GM18517 (cell line): ENCODE measurements around the gene PRSS27.
A peak's percentile ranks its signal among the peaks of the same experiment; 100 is the strongest.
"Not testable (repeated sequence)": the region's sequence is repeated elsewhere in the genome, so short reads cannot be mapped to it uniquely, and the experiment has no call there.

Experiments
- ATAC-seq: cut with Tn5 transposase; IDR thresholded peaks from one replicate; pipeline ENCODE4 v1.9.1; 2021; ENCODE audit warnings: mild to moderate bottlenecking, moderate library complexity; ENCODE audit not compliant: unreplicated experiment

The PRSS27 gene

DNA sequence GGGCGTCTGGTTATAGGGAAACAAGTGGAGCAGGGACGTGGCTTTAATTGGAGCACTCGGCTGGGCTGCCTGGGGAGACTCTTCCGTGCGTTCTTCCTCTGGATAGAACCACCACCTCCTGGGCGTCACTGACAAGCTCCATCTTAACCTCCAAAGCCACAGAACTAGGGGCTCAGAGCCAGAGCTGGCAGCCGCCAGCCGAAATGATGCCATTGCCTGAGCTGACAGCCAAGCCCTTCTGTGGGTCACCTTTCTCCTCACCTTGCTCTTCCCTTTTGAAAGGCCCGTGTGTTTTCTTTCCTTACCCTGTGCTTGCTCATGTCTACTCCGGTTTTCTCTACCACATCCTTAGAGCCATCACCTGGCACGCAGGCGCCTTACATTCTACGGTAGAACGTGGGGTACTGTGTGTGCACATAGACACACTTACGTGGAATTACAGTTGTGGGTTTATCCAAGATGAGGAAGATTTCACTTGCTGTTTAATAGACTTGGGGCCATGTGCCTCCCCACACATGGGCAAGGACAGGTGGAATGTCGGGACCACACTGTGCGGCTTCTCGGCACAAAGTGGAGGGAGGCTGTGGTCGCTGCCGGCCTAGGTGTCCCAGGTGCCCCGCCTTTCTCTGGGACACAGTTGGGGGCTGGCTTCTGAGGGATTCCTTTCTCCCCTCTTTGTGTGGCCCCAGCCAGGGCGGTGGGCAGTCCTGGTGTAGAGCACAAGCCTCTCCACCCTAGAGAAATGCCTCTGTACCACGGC lies 41.6 kb downstream of the PRSS27 start:
- not testable (repeated sequence) for ATAC-seq

DNA sequence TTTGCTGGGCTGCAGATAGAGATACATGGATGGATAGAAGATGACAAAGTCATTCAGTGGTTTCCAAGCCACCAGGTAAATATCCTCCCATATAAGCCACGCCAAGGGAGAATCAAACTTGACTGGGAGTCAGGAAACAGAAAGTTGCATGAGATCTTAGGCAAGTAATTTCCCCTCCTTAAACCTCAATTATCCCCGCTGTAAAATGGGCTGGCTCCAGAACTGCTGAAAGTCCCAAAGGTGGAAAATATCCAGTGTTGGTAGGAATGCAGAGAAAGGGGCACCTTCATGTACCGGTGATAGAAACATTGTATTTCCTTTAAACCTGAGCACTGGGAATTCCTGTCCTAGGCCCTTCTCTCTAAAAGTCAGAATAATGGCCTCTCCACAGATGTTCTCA lies 43.1 kb downstream of the PRSS27 start:
- not testable (repeated sequence) for ATAC-seq

DNA sequence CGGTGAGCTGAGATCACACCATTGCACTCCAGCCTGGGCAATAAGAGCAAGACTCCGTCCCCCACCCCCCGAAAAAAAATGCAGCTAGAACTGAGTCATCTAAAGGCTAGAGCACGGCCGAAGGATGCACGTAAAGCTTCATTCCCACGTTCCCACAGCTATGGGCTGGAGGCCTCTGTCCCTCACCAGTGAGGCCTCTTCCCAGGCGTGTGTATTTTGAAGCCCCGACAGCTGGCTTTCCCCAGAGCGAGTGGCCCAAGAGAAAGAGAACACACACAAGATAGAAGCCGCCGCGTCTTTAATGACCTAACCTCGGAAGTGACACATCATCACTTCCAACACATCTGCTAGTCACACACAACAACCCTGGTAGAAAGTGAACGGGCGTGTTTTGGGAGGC lies 44.3 kb downstream of the PRSS27 start:
- ATAC-seq: no peak

DNA sequence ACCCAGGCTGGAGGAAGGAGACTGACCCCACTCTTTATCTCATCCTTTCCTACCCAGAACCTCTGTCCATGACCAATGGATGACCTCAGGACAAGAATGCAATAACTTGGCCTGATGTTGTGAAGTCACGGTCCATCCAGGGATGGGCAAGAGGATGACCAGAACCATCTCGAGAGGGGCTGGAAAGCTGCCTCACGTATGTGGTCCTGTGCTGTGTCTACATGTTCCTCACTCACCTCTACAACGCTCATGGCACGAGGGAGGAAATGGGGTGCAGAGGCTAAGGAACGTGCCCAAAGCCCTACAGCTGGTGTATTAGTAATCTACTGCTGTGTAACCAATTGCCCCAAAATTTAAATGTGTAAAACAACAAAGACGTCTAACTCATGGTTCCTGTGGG lies 45.0 kb downstream of the PRSS27 start:
- no peak for ATAC-seq

DNA sequence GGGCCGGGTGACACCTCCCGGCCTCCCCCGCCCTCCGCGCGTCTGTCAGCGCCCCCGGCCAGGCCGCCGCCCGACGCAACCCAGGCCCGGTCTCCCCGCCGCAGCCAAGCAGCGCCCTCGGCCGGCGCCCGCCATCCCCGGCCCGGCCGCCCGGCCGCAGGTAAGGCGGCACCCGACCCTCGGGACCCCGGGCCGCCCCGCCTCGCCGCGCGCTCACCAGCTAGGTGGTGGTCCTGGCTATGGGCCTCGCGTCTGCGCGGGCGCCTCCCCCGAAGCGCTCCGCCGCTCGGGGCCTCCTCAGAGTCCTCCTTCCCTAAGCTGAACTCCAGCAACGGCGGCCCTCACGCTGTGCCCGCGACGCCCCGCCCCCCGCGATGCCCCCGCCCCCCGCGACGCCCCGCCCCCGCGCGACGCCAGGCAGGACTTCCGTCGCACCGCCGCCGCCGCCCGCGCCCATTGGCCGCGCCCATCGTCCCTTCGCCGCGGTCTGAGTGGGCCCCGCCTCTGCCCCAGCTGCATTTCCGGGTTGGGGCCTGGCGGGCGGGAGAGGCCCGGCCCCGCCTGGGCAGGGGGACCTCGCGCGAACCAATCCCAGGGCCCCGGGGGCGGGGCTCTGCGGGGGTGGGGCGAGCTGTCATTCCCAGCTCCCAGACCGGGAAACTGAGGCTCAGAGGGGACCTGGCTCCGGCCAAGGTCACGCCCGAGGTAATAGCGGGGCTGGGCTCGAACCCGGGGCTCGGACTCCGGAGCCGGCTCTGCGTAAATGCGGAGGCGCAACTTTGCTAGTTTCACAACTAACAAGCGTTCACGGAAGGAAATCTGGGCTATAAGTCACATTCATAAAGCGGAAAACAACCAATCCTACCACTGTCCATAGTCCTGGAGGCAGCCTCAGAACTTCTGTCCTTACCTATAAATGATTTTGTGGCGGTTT lies 46.7 kb downstream of the PRSS27 start:
- ATAC-seq: peak; percentile 68

DNA sequence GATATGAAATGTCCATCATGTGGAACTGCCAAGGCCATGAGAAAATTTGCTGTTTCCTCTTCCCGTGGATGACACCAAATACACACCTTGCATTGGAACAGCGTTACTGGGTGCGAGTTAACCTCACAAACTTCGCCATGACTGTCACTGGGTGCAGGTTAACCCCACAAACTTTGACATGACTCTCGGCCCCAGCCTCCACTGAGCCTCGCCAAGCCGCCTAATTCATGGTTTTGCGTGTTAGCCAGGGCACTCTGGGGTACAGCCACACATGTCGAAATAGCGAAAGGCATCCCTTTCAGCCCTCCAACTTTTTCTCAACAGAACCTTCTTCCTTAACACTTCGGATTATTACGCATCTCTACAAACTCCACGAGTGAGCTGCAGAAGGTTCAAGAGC lies 48.3 kb downstream of the PRSS27 start:
- no peak for ATAC-seq

DNA sequence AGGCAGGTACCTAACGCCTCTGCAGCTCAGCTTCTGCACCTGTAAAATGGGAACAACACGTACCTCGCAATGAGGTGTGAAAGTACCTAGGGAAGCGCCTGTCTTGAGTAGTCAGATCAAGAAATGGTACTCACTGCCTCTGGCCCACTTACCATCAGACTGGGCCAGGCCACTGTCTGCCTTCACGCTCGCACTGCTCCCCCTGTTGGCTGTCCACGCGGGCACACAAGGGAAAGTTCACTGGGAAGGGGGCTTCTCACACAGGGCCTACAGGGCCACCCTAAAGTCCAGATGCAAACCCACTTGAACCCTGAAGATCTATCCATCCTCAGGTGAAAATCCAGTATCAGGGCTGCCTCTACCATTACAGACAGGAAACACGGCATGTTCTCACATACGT lies 48.8 kb downstream of the PRSS27 start:
- ATAC-seq: not testable (repeated sequence)

DNA sequence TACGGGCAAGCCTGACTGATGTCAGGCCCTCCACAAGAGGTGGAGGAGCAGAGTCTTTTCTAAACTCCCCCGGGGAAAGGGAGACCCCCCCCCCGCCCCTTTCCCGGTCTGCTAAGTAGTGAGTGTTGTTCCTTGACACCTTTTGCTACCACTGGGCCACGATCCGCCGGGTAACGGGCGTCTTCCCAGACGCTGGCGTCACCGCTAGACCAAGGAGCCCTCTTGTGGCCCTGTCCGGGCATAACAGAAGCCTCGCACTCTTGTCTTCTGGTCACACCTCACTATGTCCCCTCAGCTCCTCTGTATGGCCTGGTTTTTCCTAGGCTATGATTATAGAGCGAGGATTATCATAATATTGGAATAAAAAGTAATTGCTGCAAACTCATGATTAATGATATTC lies 50.0 kb downstream of the PRSS27 start:
- not testable (repeated sequence) for ATAC-seq

DNA sequence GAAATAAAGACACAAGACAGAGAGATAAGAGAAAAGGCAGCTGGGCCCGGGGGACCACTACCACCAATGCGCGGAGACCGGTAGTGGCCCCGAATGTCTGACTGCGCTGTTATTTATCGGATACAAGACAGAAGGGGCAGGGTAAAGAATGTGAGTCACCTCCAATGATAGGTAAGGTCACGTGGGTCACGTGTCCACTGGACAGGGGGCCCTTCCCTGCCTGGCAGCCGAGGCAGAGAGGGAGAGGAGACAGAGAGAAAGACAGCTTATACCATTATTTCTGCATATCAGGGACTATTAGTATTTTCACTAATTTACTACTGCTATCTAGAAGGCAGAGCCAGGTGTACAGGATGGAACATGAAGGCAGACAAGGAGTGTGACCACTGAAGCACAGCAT lies 50.4 kb downstream of the PRSS27 start:
- ATAC-seq: not testable (repeated sequence)

DNA sequence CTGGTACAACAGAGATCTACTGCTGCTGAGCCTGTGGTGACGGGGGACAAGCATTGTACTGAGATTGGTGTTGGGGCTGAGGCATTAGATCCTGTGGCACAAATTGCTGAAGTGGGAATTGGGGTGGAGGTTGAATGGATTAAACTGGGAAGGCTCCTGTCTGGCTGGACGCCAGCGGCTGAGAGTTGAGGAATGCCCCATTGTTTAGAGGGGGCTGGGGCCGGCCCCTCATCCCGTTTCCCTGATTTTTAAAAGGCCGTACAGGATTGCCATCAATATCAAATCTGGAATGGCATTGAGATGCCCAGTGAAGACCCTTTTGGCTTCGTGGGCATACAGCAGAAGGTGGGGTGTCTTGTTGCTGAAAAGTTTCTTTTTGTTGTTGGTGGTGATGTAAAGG lies 53.4 kb downstream of the PRSS27 start:
- ATAC-seq: not testable (repeated sequence)

DNA sequence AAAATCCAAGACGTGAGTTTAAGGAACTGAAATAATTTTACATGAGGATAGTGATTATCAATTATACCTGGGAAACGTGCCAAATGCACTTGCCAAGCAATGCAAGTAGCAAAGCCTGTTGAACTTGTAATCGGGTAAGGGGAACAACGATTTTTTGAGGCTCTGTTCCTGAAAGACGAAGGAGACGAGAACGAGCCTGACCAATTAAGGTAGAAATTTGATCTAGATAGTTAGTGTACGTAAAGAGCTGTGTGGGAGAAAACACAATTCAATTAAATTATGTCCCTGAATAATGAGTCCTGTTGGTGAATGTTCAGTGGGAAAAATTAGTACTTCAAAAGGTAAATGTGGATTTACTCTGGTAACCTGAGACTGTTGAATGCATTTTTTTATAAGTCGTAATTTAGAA lies 55.4 kb downstream of the PRSS27 start:
- no peak for ATAC-seq

DNA sequence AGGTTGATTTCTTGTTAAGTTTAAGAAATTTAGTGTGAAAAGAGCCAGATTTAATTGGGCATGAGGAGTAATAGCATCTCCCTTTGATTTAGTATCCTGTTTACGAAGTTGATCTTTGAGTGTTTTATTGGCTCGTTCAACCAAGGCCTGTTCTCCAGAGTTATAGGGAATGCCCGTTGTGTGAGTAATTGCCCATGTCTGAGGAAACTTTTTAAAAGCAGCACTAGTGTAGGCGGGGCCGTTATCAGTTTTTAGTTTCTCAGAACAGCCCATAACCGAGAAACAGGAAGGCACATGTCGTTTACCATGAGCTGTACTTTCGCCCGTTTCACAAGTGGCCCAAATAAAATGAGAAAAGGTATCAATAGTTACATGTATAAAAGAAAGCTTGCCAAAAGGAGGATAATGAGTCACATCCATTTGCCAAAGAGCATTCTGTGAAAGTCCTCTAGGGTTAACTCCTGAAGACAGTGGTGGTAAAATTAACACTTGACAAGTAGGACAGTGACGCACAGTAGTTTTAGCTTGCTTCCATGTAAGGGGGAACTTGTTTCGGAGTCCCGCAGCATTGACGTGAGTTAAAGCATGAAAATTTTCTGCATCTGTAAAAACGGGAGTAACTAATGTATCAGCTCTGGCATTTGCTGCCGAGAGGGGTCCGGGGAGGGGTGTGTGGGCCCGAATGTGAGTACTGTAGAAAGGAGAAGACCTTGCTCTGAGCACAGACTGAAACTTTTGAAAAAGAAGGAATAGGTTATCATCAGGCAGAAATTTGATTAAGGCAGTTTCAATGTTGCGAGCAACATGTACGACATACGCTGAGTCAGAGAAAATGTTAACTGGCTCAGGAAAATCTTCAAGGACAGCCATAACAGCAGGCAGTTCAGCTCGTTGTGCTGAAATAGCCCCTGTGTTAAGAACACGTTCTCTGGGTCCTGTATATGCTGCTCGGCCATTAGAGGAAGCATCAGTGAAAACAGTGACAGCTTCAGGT lies 56.2 kb downstream of the PRSS27 start:
- ATAC-seq: no peak
